IPS-11a (cell line): ENCODE results near the gene PLD2.
"Not testable (repeated sequence)": the region's sequence is repeated elsewhere in the genome, so short reads cannot be mapped to it uniquely, and the experiment has no call there.

Experiments used
- H3K4me3 ChIP-seq: one replicate; pipeline ENCODE4 v1.5.1; 2013; ENCODE audit warnings: low read depth, low read length, control low read depth

Gene PLD2

DNA sequence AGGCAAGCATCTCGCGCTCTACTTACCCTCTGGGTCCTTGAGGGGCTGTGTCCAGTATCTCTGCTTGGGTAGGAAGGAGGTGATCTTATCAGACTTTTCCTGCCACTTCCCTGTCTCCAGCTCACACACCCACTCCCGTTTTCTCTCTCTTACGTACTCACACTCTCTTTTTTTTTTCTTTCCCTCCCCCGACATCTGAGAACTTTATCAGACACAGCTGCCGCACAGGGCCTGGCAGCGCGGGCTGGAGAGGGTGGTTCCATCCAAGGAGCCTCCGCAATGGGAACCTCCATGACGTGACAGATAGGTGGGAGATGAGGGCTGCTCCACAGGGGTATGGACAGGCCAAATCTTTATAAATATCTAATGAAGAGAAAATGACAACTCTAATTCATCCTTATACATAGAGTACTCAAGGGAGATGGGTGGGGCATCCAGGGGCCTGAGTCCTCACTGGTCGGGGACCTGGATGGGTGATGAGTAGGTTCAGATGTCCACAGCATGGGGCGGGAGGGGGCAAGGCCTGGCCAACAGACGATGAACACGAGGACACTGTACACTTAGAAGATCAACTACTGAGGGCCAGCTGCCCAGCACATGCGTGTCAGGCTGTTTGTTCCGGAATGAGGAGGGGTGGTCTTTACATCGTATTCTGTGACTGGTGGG lies 49.5 kb downstream of the PLD2 start:
- H3K4me3 ChIP-seq = no peak overlapping the region

DNA sequence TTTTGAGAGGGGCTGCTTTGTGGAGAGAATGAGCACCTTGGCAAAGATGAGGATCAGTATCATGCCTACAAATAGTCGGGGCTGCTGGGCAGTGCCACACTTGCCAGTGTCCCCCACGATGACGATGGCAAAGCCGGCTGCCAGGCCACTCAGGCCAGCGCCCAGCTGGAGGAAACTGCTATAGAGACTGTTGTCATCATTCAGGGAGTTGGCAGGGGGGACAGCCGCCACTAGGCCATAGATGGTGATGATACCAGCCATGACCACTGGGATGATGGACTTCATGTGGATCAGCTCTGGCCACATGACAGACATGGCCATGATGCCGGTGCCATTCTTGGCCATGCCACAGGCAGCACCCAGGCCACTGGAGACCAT lies 50.0 kb downstream of the PLD2 start:
- no peak overlapping the region for H3K4me3 ChIP-seq

DNA sequence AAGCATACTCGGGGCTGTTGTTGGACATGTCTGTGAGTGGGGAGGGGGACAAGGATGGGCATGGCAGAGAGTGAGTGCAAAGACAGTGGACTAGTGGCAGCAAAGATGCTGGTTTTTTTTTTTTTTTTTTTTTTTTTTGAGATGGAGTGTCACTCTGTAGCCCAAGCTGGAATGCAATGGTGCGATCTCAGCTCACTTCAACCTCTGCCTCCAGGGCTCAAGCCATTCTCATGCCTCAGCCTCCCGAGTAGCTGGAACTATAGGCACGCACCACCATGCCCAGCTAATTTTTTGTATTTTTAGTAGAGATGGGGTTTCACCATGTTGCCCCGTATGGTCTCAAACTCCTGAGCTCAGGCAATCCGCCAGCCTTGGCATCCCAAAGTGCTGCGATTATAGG lies 50.4 kb downstream of the PLD2 start:
- not testable (repeated sequence) for H3K4me3 ChIP-seq

DNA sequence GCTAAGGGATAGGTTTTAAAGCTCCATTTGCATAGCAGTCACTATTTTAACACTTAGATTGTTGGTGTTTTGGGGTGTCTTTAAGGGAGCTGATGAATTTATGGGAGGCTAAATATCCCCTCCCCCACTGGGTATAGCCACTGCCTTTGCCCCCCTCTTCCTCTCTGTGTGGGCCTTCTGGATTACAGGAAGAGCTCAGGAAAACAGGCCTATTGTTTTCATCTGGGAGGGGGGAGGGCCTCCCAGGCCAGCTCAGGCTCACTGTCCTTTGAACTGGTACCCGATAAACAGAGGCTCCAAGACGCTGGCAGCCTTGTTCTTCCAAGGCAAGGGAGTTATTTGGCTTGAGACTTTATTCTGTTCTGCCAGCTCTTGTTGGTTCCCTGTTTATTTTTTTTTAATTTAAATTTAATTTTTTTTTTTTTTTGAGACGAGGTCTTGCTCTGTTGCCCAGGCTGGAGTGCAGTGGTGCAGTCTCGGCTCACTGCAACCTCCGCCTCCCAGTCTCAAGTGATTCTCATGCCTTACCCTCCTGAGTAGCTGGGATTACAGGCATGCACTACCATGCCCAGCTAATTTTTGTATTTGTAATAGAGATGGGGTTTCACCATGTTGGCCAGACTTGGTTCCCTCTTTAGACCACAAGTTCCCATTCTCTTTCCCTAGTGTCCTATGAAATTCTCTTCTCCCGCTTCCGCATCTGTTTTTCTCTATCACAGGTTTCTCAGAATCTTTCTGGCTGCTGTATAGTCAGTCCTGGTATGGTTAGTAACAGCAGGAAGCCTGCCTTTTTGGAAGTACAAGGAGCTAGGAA lies 51.3 kb downstream of the PLD2 start:
- no peak overlapping the region for H3K4me3 ChIP-seq

DNA sequence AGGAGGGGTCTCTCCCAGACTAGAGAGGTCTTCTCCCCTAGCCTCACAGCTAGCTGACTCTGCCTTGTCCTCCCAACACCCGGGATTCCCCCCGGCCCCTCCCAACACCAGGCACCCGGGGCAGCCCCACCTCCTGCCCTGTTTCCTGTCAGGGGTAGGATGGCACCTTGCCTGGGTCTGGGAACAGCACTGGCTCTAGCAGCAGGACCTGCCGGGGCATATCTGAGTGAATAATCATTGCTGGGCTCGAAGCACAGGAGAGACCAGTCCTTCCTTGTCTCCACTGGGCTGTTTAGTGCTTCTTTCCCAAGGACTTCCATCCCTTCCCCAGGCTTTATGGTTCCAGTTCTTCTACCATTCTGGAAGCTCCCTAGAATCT lies 51.9 kb downstream of the PLD2 start:
- H3K4me3 ChIP-seq = no peak overlapping the region

DNA sequence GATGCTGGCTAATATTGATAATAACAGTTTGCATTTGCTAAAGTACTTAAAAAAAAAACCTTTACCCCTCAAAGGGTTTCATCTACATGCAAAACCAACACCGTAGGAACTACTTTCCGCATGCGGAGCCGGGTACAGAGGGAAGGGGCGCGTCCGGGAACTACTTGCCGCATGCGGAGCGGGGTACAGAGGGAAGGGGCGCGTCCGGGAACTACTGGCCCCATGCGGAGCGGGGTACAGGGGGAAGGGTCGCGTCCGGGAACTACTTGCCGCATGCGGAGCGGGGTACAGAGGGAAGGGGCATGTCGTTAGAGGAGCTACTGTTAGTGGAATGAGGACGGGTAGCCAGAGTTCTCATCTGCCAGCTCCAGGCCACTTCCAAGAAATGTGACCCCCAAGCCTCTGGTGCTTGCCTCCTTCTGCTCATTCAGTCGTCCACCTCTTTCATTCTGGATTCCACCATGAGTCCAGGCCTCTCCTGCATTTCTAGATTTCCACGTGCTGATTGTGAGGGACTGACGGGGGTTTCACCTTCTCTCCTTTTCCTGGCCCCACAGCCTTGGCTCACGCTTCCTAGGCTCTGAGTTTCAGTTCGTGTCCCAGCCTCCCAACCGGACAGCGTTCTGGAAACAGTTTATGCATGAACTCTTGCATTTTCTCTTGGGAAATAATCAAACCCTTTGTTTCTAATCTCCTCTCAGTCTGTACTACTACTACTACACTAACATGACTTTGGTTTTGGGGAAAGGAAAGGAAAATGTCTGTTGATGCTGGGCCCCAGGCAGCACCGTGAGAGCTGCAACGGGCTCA lies 53.1 kb downstream of the PLD2 start:
- no peak overlapping the region for H3K4me3 ChIP-seq

DNA sequence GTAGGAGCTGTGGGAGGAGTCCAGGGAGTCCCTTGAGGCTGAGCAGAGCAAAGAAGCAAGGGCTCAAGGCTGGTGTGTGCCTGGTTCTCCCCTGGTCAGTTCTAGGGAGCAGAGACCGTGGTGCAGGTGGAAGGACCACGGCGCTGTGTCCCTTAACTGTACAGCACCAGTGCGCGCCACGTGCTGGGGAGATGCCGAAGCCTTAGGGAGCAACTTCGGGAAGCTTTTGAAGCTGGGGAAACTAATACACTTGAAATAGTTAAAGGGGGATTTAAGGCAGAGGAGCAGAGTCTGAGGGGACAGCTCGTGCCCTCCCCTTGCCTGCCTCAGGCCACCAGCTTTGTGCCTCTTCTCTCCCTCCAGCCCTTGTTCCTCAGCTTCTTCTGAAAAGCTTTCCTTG lies 53.7 kb downstream of the PLD2 start:
- no peak overlapping the region for H3K4me3 ChIP-seq

DNA sequence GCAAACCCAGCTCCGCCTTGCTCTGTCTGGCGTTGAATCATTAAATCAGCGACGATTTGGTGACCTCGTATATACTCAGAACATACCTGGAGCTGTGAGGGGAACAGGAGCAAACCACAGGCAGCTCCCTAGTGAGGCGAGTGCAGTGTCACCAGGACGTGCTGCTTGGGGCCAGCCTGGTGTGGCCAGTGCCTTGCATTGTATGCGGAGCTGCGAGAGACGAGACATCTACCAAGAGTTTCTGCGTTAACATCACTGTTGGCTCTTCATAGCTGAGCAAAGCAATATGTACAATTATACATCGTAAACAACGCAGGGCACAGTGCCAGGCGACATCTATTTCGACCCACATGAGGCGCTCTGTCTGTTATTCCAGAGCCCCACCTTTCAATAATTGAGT lies 54.1 kb downstream of the PLD2 start:
- H3K4me3 ChIP-seq = no peak overlapping the region

DNA sequence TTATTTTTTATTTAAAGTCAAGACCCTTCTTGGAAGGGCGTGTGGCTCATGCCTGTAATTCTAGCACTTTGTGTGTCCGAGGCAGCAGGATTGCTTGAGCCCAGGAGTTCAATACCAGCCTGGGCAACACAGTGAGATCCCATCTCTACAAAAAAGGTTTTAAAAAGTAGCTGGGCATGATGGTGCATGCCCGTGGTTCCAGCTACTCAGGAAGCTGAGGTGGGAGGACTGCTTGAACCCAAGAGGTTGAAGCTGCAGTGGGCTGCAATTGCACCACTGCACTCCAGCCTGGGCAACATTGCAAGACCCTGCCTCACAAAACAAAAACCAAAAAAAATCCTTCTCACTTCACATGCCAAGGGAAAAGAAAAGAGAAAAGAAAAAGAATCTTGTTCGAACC lies 55.8 kb downstream of the PLD2 start:
- H3K4me3 ChIP-seq = no peak overlapping the region

DNA sequence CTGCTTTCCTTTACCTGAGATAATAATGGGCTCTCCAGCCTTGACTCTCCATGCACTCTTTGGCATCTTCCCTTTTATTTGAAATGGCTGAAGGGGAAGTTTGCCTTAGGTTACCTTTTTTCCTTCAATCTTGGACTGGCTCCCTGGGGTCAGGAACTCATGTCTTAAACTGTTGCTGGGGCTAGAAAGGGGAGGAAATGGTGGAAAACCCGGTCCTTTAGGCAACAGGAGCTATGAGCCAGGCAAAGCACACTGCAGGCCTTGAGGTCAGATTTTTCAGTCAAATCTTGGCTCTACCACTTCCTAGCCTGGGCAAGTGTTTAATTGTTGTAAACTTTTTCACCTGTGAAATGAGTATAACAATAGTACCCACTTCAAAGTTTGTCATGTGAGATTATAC lies 56.4 kb downstream of the PLD2 start:
- no peak overlapping the region for H3K4me3 ChIP-seq

DNA sequence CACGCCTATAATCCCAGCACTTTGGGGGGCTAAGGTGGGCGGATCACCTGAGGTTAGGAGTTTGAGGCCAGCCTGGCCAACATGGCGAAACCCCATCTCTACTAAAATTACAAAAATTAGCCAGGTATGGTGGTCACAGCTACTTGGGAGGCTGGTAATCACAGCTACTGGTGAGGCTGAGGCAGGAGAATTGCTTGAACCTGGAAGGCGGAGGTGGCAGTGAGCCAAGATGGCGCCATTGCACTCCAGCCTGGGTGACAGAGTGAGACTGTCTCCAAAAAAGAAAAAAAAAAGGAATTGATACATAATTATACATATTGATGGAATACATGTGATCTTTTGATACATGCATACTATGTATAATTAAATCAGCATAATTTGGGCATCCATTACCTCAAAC lies 60.6 kb downstream of the PLD2 start:
- H3K4me3 ChIP-seq = not testable (repeated sequence)

DNA sequence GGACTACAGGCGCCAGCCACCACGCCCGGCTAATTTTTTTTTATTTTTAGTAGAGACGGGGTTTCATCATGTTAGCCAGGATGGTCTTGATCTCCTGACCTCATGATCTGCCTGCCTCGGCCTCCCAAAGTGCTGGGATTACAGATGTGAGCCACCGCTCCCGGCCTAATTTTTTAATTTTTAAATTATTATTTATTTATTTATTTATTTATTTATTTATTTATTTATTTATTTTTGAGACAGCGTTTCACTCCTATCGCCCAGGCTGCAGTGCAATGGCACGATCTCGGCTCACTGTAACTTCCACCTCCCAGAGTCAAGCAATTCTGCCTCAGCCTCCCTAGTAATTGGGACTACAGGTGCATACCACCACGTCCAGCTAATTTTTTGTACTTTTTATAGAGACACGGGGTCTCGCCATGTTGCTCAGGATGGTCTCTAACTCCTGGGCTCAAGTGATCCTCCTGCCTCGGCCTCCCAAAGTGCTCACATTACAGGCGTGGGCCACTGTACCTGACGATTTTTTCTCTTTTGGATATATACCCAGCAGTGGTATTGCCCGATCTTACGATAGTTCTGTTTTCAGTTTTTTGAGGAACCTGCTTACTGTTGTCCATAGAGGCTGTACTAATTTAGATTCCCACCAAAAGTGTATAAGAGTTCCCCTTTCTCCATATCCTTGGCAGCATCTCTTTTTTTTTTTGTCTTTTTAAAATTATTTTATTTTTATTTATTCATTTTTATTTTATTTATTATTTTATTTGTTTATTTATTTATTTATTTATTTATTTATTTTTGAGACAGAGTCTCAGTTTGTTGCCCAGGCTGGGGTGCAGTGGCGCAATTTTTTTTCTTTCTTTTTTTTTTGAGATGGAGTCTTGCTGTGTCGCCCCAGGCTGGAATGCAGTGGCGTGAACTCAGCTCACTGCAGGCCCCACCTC lies 62.4 kb downstream of the PLD2 start:
- H3K4me3 ChIP-seq = not testable (repeated sequence)

DNA sequence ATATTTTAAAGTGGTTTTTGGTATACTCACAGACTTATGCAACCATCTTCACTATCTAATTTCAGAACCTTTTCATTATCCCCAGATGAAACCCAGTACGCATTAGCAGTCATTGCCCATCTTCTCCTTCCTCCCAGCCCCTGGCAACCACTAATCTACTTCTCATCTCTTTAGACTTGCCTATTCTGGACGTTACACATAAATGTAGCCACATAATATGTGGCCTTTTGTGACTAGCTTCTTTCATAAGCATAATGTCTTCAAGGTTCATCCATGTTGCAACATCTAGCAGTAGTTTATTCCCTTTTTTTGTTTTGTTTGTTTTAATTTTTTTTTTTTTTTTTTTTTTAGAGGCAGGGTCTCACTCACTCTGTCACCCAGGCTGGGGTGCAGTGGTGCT lies 63.9 kb downstream of the PLD2 start:
- no peak overlapping the region for H3K4me3 ChIP-seq

DNA sequence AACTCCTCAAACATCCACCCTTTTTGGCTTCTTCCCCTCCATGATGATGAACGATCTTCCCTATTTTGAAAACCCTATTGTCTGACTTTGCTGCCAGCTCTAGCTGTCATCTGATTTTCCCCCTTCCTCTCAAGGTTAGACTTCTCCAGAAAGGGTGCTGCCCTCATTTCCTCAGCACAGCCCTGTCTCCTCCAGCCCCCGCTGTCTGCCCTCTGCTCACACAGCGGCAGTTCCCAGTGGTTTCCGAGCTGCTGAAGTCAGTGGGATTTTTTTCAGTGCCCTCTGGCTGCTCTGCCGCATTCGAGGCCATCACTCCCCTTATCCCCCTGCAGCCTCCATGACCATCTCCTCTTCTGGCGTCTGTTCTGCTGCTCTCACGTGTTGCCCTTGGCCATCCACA lies 65.8 kb downstream of the PLD2 start:
- H3K4me3 ChIP-seq = no peak overlapping the region
